ENCODE measurements around the gene CHPT1. TPM values are rescaled to one million over a fixed set of nuclear protein-coding genes. Genes with fewer than 3 reads are reported as not detected.

The CHPT1 gene
- total and polyA plus RNA-seq, 10 donors = 26.8 to 115 (median 45.3) TPM

DNA sequence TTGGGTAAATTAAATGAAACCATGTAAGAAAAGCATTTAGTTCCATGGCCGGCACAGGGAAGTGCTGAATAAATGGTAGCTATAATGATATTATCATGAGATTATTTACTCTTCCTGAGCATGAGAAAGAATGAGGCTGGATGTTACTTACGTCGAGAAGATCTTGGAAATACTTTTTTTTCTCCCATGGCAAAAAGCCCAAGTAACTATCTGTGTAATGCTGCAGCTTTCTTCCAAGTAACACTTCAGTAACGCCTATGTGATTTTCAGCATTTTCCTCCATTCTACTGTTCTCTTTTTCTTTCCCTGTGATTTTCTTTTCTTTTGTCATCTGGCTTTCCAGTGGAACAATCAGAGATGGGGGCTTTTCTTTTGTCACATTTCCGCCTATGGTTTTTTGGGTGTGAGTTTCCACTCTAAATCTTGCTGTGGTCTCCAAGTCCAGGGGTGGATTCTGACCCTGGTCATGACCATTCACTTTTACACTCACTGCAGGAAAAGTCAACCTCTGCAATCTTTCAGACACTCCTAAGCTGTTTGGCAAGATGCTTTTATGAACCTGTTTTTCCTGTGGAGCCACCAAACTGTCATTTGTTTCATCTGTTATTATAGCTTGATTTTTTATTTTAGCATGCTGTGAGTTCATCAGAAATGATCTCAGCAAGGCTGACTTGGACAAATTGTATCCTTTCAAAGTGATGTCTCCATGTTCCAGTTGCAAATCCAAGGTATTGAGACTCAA is 66.8 kb downstream of the CHPT1 start:
- Histone ChIP-seq H3K9me3 (no peaks in the 10 kb centered on the region), H3K4me1 (peaks cover 0 to 52% (median 11%) of the 10 kb centered on the region in 6 donors), H3K4me3 (no peak overlapping the region), H3K36me3 (peaks cover 0 to 79% (median 25%) of the 10 kb centered on the region in 6 donors), H3K27ac (peak overlapping the region in 5 of 8 donors; percentile 1 to 68 (median 51)), H3K27me3 (replicated peaks in 1 of 7) (no peaks in the 10 kb centered on the region)
- TF ChIP-seq POLR2AphosphoS5 (IDR thresholded peaks at IDR 0.05) (no peak), POLR2A (IDR thresholded peaks at IDR 0.05) (no peak), CTCF (IDR thresholded peaks at IDR 0.05 in 8 of 11, conservative IDR thresholded peaks at IDR 0.05 in 3 of 11) (no peak)
- intact Hi-C loops (cut with DNase I; ENCODE audit: low total_unique reads) = loop anchor here (10.0 kb wide), 2 partner anchors 199 to 349 kb away; no protein-coding TSS in a partner anchor
- 77 to 88% (median 85%) methylated on average over 5 of the region's 5 CpGs for WGBS, 5 donors
- no peak for DNase-seq

GRCh38 chr12:101767537-101767936 is 70.1 kb downstream of the CHPT1 start:
- no peaks in the 10 kb centered on the region for H3K27me3 ChIP-seq (replicated peaks in 1 of 7)
- H3K4me3 ChIP-seq = no peak overlapping the region
- peaks cover 0 to 81% (median 37%) of the 10 kb centered on the region in 6 donors for H3K36me3 ChIP-seq
- TF ChIP-seq CTCF (IDR thresholded peaks at IDR 0.05 in 8 of 11, conservative IDR thresholded peaks at IDR 0.05 in 3 of 11) = no peak
- no peak for TF ChIP-seq POLR2A (IDR thresholded peaks at IDR 0.05)
- TF ChIP-seq POLR2AphosphoS5 (IDR thresholded peaks at IDR 0.05) = no peak
- H3K9me3 ChIP-seq = no peaks in the 10 kb centered on the region
- intact Hi-C loops (cut with DNase I; ENCODE audit: low total_unique reads) = loop anchor here (10.0 kb wide), 2 partner anchors 203 to 353 kb away; no protein-coding TSS in a partner anchor
- DNase-seq = no peak
- 63 to 97% (median 96%) methylated on average over 1 of the region's 1 CpG for WGBS, 5 donors
- H3K27ac ChIP-seq = no peak overlapping the region
- H3K4me1 ChIP-seq = peaks cover 0 to 35% (median 6%) of the 10 kb centered on the region in 6 donors

GRCh38 chr12:101768781-101769180 is 71.3 kb downstream of the CHPT1 start:
- peaks cover 0 to 81% (median 37%) of the 10 kb centered on the region in 6 donors for H3K36me3 ChIP-seq
- peak overlapping the region in 1 of 8 donors; percentile 3 for H3K27ac ChIP-seq
- WGBS, 5 donors = 80 to 97% (median 92%) methylated on average over 2 of the region's 2 CpGs
- peaks cover 0 to 35% (median 8%) of the 10 kb centered on the region in 6 donors for H3K4me1 ChIP-seq
- no peak for DNase-seq
- H3K9me3 ChIP-seq = no peaks in the 10 kb centered on the region
- no peaks in the 10 kb centered on the region for H3K27me3 ChIP-seq (replicated peaks in 1 of 7)
- TF ChIP-seq POLR2AphosphoS5 (IDR thresholded peaks at IDR 0.05) = no peak
- no peak for TF ChIP-seq CTCF (IDR thresholded peaks at IDR 0.05 in 8 of 11, conservative IDR thresholded peaks at IDR 0.05 in 3 of 11)
- no peak for TF ChIP-seq POLR2A (IDR thresholded peaks at IDR 0.05)
- H3K4me3 ChIP-seq = no peak overlapping the region
- intact Hi-C loops (cut with DNase I; ENCODE audit: low total_unique reads) = loop anchor here (10.0 kb wide), 2 partner anchors 204 to 354 kb away; no protein-coding TSS in a partner anchor

GRCh38 chr12:101769865-101770264 is 72.4 kb downstream of the CHPT1 start:
- Histone ChIP-seq H3K4me1 (peaks cover 0 to 28% (median 8%) of the 10 kb centered on the region in 6 donors), H3K4me3 (no peak overlapping the region), H3K9me3 (no peaks in the 10 kb centered on the region), H3K27ac (no peak overlapping the region), H3K27me3 (replicated peaks in 1 of 7) (no peaks in the 10 kb centered on the region), H3K36me3 (peaks cover 0 to 70% (median 37%) of the 10 kb centered on the region in 6 donors)
- intact Hi-C loops (cut with DNase I; ENCODE audit: low total_unique reads) = loop anchor here (5.0 to 10.0 kb wide), 3 partner anchors 72 to 355 kb away; no protein-coding TSS in a partner anchor
- 92 to 99% (median 96%) methylated on average over 5 of the region's 5 CpGs for WGBS, 5 donors
- no peak for DNase-seq
- TF ChIP-seq POLR2A (IDR thresholded peaks at IDR 0.05) = no peak
- TF ChIP-seq CTCF (IDR thresholded peaks at IDR 0.05 in 8 of 11, conservative IDR thresholded peaks at IDR 0.05 in 3 of 11) = no peak
- no peak for TF ChIP-seq POLR2AphosphoS5 (IDR thresholded peaks at IDR 0.05)

All from spleen (tissue), 11 donors.